ENCODE data around the gene MGST3.

Gene MGST3

GRCh38 chr1:165666152-165666825 is 35.3 kb downstream of the MGST3 start:
- no peak for TF ChIP-seq CTCF (IDR thresholded peaks at IDR 0.05; ENCODE audit: low read depth, low read length)
- H3K4me3 ChIP-seq (ENCODE audit: low read depth, low read length), result no peak overlapping the region

GRCh38 chr1:165668184-165668583 is 37.1 kb downstream of the MGST3 start:
- no peak overlapping the region for H3K4me3 ChIP-seq (ENCODE audit: low read depth, low read length)
- TF ChIP-seq CTCF (IDR thresholded peaks at IDR 0.05; ENCODE audit: low read depth, low read length), result no peak

- no peak overlapping the region for H3K4me3 ChIP-seq (ENCODE audit: low read depth, low read length)
- TF ChIP-seq CTCF (IDR thresholded peaks at IDR 0.05; ENCODE audit: low read depth, low read length), result no peak
Measured at GRCh38 chr1:165671526-165671925, 40.5 kb downstream of the MGST3 start.

GRCh38 chr1:165674599-165674998 is 43.6 kb downstream of the MGST3 start:
- TF ChIP-seq CTCF (IDR thresholded peaks at IDR 0.05; ENCODE audit: low read depth, low read length), result no peak
- no peak overlapping the region for H3K4me3 ChIP-seq (ENCODE audit: low read depth, low read length)

- no peak for TF ChIP-seq CTCF (IDR thresholded peaks at IDR 0.05; ENCODE audit: low read depth, low read length)
Measured at GRCh38 chr1:165675794-165676193, 44.8 kb downstream of the MGST3 start.

GRCh38 chr1:165678509-165678908 is 47.5 kb downstream of the MGST3 start:
- TF ChIP-seq CTCF (IDR thresholded peaks at IDR 0.05; ENCODE audit: low read depth, low read length), result no peak
- no peak overlapping the region for H3K4me3 ChIP-seq (ENCODE audit: low read depth, low read length)

More at GRCh38 chr1:165675794-165676193, 44.8 kb downstream of the MGST3 start:
- no peak overlapping the region for H3K4me3 ChIP-seq (ENCODE audit: low read depth, low read length)

- no peak overlapping the region for H3K4me3 ChIP-seq (ENCODE audit: low read depth, low read length)
- no peak for TF ChIP-seq CTCF (IDR thresholded peaks at IDR 0.05; ENCODE audit: low read depth, low read length)
Measured at GRCh38 chr1:165679282-165680036, 48.4 kb downstream of the MGST3 start.

Data from WI38 (cell line).